ENCODE measurements around the gene FAM3C.

DNA sequence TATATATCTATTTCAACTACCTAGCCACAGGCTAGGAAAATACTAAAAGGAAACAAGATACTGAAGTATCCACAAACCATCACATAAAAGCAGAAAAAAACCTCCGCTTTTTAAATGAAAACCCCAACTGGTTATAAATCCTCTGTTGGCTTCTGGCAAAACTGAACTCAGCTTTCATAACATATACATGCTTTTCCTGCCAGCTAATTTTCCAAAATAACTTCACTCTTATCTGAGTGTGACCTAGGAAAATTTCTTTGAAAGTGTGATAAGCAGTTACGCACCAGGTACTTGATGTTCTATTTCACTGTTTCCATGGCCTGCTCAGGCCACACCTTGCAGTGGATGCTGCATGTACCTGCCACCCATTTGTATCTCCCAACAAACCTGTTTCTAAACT is 11.8 kb downstream of the FAM3C start:
- TF ChIP-seq, protein P1, sequence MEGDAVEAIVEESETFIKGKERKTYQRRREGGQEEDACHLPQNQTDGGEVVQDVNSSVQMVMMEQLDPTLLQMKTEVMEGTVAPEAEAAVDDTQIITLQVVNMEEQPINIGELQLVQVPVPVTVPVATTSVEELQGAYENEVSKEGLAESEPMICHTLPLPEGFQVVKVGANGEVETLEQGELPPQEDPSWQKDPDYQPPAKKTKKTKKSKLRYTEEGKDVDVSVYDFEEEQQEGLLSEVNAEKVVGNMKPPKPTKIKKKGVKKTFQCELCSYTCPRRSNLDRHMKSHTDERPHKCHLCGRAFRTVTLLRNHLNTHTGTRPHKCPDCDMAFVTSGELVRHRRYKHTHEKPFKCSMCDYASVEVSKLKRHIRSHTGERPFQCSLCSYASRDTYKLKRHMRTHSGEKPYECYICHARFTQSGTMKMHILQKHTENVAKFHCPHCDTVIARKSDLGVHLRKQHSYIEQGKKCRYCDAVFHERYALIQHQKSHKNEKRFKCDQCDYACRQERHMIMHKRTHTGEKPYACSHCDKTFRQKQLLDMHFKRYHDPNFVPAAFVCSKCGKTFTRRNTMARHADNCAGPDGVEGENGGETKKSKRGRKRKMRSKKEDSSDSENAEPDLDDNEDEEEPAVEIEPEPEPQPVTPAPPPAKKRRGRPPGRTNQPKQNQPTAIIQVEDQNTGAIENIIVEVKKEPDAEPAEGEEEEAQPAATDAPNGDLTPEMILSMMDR (IDR thresholded peaks at IDR 0.05; ENCODE audit: low read length), result no peak
- no peak for TF ChIP-seq EZH2 (IDR thresholded peaks at IDR 0.05; ENCODE audit: borderline replicate concordance, low read length)

Measured in OCI-LY1 (cell line).